NCI-H2081 treated with DMSO at 0.1 percent for 48 hours (cell line): ENCODE results near the gene THRB.

Experiments used
- DNase-seq: peaks from one replicate; lab custom pipeline; 2025; lab: John Stamatoyannopoulos, UW

THRB gene

DNA sequence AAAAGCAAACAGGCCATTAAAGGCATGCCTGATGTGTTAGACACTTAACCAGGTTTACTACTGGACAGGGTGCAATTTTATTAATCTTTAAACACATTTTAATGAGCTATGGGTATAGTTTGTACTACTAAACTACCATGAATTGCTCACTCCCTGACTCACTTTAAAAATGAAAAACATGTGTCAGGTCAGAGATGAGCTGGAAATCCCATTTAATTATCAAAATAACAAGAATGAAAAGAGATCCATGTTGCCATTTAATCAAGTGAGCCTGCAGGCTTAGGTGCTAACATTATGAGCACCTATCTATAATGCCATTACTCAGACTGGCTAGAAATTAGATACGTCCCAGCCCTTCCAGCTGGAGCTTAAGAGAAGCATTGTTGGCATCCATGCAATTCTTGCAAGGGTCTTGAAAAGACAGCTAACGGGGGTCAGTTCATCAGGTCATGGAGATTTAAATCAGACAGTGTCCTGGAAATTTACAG, 224.4 kb downstream of the THRB start:
- no peak for DNase-seq

DNA sequence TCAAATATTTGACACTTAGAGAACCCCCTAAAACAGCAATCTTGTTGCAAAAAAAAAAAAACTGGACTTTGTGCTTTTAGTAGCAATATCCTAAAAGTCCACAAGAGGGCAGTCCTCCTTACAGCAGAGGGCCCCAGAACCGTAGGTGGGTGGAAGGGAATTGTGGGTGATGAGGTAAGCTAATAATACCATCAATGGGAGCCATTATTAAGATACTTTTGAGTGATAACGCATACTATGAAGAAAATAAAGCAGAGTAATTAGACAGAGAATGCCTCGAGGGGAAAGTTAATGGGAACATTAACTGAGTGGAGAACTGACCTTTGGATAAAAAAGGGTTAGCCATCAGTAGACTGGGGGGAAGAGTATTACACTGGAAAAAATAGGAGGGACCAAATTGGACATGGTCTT, 229.9 kb downstream of the THRB start:
- DNase-seq, result no peak

DNA sequence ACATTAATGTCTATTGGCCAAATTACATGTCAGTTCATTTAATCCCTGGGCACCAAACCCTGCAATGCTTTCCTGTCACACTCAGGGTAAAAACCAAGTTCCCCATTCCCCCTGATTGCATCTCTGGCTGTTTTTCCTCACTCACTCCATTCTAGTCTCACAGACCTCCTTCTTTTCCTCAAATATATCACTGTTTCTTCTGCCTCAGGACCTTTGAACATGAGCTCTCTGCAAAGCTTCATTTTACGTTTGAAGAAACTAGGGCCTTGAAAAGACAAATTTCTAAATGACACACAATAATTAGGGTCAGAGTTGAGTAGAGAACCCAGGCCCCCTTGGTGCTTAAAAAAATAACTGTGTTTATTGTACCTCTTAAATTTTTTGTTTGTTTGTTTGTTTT, 230.6 kb downstream of the THRB start:
- no peak for DNase-seq

DNA sequence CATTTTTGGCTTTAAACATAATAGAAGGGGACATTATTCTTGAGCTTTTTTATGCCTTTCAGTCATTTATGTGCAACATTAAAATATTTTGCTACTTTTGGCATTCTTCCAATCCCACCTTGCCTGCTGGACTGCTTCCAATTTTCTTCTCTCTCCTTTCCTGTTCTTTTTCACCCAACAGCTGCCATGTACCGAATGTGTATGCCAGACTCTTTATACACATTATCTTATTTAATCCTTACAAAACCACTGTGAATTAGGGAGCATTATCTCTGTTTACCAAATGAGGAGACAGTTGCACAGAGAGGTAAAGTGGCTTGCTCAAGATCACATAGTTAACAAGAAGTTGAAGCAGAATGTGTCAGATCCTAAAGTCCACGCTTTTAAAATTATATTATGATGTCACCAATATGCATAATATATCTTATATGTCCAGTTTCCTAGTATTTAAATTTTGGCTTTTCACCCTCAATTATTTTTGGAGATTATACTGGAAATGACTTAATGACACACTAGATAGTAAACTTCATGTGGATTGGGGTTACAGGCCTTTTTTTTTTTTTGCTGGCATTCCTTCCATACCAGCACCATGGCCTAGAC, 231.5 kb downstream of the THRB start:
- DNase-seq, result no peak

DNA sequence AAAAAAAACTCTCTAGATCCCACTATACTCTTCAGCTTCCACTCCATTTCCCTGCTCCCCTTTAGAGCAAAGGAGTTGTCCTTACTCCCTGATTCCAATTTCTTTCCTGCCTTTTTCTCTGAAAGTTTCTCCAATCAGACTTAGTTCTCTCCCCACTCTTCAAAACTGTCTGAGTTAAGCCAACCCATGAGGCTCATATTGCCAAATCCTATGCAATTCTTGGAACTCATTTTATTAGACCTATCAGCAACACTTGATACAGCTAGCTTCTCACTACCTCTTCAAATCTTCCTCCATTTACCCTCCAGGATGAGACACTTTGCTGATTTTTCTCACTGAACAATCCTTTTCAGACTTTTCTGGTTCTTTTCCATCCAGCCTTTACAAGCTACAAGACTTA, 233.1 kb downstream of the THRB start:
- DNase-seq, result no peak

DNA sequence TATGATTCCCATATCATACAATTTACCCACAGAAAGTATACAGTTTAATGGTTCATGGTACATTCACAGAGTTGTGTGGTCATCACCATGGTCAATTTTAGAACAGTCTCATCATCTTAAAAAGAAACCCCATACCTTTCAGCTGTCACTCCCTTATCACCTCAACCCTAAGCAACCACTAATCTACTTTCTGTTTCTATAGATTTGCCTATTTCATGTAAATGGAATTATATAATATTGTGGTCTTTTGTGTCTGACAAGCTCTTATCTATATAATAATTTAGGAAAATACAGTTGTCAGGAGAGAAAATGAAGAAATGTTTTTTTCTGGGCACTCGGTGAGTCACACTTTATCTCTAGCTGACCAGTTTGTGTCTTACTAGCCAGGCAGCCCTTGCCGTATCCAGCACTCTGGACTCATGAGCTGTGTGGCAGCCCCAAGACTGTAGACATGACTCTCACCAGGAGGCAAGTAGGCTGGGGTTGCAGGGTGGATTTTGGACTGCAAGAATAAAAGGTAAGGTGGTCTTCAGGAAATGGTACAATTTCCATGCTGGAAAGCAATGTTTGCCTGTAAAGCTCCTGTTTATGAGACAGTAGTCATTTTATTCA, 234.6 kb downstream of the THRB start:
- no peak for DNase-seq

DNA sequence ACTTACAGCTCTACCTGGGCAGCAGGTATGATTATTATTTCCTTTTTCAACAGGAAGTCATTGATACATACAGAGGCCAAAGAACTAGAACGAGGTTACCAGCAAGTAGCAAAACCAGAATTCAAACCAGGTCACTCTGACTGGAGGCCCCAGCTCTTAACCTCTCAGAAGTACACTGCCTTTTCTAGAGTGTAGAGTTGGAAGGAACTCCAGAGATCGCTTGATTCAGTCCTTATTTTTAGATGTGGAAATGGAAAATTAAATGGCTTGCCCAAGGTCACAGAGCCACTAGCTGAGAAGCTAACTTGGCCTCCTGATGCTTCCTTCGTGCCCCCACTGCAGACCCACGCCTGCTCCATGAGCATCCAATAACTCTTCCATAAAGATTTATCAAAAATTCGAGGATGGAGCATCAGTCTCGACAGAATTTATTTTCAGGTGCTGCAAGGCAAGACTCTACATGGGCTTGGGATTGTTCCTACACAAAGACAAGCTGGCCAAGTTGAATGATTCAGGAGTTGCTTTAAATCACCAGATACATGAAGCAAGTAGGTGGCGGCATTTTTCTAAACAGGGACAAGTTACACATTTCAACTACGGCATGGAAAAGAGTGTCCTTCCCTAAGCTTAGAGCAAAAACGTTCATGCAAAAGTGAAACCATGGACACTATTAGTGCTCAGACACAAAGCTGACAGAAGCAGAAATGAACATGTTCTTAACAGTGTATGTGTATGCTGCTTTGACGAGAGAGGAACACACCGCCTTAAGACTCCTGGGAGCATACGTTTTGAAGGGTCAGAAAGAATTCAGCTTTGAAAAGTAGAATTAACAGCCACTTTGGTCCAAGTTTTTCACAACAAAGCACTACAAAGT, 235.7 kb downstream of the THRB start:
- DNase-seq, result no peak

DNA sequence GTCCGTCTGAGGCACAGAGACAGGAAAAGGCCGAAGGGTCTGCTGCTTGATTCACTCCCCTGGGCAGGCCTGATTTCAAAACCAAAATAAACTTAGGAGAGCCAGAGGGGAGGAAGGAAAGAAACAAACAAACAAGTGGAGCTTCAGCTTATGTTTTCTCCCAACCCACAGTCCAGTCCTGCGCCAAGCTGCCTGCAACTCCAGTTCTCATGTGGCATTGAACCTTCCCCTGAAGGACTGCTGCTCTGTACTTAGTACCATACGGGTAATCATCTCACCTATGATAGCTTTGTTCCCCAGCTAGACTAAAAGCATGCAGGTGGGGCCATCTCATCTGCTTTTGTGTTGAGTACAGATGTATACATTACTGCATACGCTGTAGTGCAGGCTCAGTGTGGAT, 236.4 kb downstream of the THRB start:
- no peak for DNase-seq

DNA sequence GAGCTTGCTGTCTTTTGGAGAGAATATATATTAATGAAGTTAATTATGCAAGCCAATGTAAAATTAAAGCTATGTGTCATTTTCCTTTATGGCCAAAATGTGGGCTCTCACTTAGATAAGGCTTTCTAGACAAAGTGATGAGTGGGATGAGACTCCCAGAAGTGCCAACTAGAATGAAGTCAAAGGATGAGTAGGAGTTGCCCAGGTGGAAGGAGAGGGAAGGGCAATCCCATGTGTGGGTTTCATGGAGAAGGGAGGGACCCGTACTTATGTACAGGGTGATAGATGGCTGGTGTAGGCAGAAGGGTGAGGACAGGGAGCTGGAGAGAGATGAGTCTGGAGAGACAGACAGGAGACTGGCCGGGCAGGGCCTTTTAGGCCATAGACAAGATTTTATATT, 239.2 kb downstream of the THRB start:
- DNase-seq, result no peak

DNA sequence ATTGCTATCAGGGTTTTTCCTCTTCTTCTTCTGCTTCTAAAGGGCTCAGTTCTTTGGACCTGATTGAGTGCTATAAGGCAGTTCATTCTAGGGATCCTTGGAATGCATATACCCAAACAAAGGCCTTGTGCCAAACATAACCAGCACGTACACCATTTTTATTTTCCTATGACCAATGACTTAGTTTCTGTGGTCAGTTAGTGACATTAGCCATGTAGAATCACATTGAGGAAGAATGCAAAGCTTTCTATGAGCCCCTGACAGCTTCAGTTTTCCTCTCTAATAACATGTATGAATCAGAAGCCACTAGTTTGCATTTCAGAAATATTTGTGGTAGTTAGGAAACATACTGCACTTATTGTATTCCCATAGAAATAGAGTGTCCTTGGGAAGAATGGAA, 240.0 kb downstream of the THRB start:
- no peak for DNase-seq

DNA sequence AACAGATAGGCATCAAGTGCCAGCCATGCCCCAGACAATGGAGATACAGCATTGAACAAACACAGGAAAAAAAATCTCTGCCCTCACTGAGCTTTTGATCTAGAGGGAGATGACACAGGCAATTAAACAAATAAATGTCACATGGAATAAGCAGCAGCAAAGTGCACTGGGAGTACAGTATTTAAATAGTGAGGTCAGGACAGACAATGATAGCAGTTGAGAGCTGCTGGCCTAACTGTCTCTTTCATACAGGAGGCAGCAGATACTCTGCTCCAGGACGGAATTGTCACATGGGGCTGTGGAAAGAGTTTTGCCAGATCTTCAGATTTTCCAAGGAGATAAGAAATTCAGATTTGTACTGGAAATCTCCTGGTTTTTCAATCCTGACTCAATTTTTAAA, 241.3 kb downstream of the THRB start:
- DNase-seq, result no peak

DNA sequence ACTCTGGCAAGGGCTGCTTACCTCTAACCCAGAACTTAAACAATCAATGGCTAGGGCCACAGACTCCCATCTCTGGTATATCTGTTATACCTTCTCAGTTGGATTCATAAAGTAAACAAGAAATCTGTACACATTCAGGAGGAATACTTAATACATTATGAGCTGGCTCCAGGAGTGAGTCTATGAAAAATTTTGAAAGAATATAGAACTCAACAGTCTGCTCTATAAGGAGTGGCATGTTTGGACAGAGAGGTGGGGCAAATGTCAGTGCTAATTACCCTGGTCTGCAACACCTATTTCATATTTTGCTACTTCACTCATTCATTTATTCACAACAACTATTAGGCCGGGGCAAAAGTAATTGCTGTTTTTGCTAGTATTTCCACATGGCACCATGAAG, 245.1 kb downstream of the THRB start:
- DNase-seq, result no peak

DNA sequence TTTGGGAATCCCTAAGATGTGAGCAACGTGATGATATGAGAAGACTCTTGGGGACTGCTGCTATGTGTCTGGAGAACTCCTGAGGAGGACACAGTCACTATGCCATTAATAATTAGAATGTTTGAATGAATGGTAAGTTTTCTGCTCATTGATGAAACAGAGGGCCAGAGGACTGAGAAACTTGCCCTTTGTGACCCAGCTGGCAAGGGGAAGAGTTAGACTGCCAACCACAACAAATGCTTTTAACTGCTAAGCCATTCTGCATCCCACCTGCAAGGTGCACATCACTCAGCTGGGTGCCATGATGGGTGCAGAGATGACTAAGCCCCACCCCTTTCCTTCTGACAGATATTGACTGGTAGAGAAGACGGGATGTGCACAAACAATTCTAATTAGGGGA, 249.6 kb downstream of the THRB start:
- no peak for DNase-seq

DNA sequence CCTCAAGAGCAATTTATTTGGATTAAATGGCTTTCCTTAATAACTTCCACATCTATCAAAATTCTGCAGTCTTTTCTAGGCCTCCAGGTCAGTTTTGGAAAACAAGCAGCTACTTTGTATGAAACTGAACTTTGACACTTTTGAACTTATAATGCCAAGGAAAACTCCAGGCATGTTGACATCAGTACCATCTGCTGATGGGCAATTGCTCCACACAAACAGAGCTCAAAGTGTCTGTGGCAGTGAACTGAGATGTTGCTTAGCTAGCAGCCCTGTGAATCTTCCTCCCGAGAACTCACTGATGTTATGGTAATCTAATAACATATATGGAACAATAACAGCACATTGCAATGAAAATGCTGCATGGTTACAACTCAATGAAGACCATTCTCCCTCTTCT, 250.2 kb downstream of the THRB start:
- DNase-seq, result no peak

DNA sequence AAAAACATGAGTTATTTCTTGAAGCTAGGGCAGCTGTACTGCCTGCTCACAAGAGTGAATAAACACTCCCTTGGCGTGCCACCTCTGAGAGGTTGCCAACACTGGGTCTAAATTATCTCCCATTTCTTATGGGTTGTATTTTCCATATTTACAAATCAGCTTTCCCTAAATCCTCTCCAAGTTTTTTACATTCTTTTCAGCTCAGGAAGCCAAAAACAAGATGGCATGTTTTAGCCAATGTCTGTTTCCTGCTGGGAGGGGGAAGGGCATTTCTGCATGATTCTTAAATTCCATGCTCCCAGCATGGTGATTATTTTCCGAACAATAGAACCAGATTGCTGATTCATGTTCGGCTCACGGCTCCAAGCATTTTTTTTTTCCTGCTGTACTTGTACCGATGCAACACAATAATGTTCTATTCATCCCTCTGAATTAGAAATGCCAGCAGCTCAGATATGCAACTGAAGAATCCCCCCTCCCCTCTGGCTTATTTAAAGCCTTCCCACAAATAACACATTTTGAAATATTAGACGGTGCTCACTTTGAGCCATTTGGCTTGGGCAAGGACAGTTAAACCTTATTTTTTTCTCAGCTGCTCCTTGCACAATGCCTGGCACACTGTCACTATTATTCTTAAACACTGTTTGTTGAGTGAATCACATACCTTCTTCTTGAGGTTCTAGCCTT, 252.5 kb downstream of the THRB start:
- no peak for DNase-seq

DNA sequence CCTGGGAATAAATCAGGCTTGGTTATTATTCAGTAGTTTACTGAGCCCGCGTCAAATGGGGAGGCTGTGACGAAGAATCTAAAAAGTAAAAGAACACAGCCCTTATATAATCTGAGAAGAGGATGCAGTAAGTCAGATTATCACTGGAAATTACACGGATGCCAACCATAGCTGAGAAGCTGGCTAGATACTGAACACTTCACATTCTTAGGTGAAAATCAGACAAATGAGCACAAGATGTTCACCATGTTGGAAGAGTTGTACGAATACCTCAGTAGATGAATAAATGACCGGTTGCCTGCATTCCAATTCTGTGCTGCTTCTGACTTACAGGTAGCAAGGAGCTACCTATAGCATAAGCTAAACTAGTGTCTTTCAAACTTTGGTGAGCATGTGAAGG, 254.3 kb downstream of the THRB start:
- DNase-seq, result no peak

DNA sequence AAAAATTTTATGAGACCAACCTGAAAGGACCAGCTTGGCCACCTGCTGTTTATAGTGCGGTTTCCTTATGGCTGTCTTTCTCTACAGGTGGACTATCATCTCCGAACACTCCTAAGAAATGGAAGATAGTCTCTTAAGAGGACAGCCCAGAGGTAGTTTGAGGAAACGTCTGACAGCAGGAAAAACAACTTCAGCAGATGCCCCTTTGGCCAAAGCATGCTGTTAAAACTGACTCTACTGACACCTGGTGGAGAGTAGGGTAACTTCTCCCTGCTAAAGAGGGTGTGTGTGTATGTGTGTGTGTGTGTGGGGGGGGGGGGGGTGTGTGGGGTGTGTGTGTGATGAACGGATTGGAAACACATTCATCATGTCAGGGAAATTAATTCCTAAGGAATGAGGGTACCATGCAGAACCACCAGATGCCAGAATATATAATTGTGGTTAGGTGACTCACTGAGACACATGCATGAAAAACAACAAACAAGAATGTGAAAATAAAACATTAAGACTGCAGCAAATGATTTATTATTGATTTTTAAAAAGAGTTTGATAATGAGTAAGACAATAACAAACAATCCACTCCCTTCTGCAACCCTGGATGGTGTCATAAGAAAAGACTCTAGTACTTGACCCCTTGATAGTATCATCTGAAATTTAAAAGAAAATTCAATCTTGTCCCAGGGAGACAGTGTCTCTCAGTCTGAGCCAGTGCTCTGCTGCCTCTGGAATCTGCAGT, 256.5 kb downstream of the THRB start:
- DNase-seq, result no peak

DNA sequence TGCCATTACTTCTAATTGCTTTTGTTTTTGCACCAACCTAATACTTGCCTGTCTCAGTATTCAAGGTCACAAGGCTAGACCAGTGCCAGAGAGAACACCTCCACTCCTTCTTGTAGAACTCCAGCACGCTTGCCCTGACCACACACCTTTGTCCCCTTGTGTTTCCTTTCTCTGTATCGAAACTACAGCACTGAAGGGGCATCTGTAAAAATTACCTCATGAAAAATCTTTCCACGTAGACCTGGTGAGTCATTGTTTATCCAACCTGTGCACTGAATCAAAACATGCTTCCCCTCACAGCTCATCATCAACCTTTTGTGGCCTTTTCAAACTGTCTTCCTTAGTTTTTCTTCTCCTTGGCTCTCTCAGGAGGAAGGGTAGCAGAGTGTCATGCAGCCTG, 259.5 kb downstream of the THRB start:
- DNase-seq, result no peak

DNA sequence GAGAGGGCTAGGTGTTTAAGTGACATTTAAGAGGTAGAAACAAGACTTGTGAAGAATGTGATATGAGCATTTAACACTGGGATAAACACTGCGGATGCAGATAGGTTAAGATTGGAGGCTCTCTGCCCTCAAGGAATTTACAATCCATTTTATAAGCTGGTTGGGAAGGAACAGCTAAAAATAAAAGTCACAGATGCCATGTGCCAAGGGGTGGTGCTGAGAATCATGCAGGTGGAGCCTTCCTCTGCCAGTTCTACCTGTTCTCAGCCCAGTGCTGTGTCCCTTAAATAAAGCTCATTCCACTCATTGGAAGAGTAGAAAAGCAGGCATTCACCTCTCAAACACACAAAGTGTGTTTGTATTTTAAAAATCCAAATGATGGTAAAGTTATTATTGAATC, 261.9 kb downstream of the THRB start:
- DNase-seq, result no peak

DNA sequence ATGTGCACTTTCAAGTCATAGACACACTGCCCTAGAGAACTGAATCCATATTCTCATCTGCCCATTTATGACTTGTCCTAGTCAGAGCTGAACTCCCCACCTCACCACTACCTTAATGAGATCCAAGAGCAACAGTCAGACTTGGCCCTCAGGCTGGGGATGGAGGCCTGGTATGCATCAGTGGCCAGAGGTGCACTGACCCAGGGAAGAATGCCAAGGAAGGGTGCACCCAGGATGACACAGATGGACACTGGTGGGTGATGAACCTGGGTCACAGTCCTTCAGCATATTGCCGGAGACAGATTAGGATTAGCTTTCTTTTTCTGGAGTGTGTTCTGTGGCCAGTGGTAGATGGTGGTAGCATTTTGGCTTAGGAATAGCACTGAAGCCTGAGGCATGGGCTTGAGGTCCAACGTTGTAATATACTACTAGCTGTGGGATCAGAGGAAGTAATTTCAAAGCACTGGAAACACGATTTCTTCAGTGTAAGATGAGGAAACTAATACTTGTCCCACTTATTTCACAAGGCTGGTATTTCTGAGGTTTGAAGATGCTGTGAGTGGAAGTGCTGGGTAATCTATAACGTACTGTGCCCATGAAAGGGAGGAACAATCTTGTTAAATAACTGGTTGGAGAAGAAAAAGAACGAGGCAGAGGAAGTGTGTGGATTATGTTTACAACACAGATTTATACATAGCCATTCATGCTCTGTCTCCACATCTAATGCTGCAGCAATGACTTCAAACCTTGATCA, 265.0 kb downstream of the THRB start:
- DNase-seq, result no peak

DNA sequence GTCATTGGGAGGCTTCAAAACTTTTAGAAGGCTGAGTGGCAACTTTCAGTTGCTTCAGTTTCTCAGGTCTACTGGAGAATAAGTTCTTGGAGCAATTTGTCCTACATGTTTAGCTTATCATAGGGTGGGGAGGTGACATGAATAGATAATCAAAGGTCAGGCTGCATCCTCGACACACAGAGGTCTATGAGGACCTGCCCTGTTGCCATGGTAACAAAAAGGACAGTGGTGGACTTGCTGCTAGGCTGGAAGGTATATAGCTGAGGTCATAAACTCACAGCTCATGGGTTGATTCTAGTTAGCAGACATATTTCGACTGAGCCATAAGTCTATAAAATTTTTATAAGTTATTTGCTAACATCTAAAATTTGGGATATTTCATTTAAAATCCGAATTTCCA, 267.0 kb downstream of the THRB start:
- no peak for DNase-seq
